Peyer's patch (tissue), 4 donors: ENCODE measurements around the gene PSMG1.

Experiments used
- CTCF ChIP-seq, 6 experiments: fragments of 450-650 bp in 4 of 6; fragments of 200-600 bp in 2 of 6; sonication (generic) in 1 of 6; IDR thresholded peaks; one replicate each; pipeline ENCODE4 v1.5.1; 2017 to 2019; ENCODE audit warnings: antibody characterized with exemption in 6 of 6, mild to moderate bottlenecking in 3 of 6, moderate library complexity in 1 of 6
- POLR2A ChIP-seq, 2 donors: fragments of 450-650 bp; IDR thresholded peaks; one replicate each; pipeline ENCODE4 v1.5.1; 2017; ENCODE audit warnings: antibody characterized with exemption in 2 of 2, mild to moderate bottlenecking in 2 of 2, moderate library complexity in 2 of 2

GRCh38 chr21:39215078-39215477 is 31.8 kb upstream of the PSMG1 start:
- no peak for TF ChIP-seq CTCF (IDR thresholded peaks at IDR 0.05)
- no peak for TF ChIP-seq POLR2A (IDR thresholded peaks at IDR 0.05)
